GM18907 (cell line): ENCODE measurements around the gene ALDH4A1.
"Not testable (repeated sequence)": the region's sequence is repeated elsewhere in the genome, so short reads cannot be mapped to it uniquely, and the experiment has no call there.

ENCODE experiments used
- ATAC-seq: cut with Tn5 transposase; IDR thresholded peaks from one replicate; pipeline ENCODE4 v1.9.1; 2021; ENCODE audit warnings: mild to moderate bottlenecking, moderate library complexity; ENCODE audit not compliant: unreplicated experiment

The ALDH4A1 gene

GRCh38 chr1:18901147-18901951 lies 1.0 kb downstream of the ALDH4A1 start:
- ATAC-seq: no peak

- ATAC-seq: no peak
Measured at GRCh38 chr1:18900303-18900841, 2.0 kb downstream of the ALDH4A1 start.

GRCh38 chr1:18899363-18900049 lies 2.8 kb downstream of the ALDH4A1 start:
- no peak for ATAC-seq

GRCh38 chr1:18898567-18898966 lies 3.8 kb downstream of the ALDH4A1 start:
- no peak for ATAC-seq

GRCh38 chr1:18895317-18895716 lies 7.0 kb downstream of the ALDH4A1 start:
- no peak for ATAC-seq

- ATAC-seq: no peak
Measured at GRCh38 chr1:18893120-18893519, 9.2 kb downstream of the ALDH4A1 start.

- ATAC-seq: not testable (repeated sequence)
Measured at GRCh38 chr1:18891858-18892257, 10.5 kb downstream of the ALDH4A1 start.

- ATAC-seq: no peak
Measured at GRCh38 chr1:18891426-18891780, 11.0 kb downstream of the ALDH4A1 start.

GRCh38 chr1:18890706-18891425 lies 11.5 kb downstream of the ALDH4A1 start:
- ATAC-seq: no peak

- no peak for ATAC-seq
Measured at GRCh38 chr1:18886003-18886335, 16.4 kb downstream of the ALDH4A1 start.

GRCh38 chr1:18885311-18886002 lies 16.9 kb downstream of the ALDH4A1 start:
- no peak for ATAC-seq

GRCh38 chr1:18884727-18885126 lies 17.6 kb downstream of the ALDH4A1 start:
- no peak for ATAC-seq

GRCh38 chr1:18884419-18884717 lies 18.0 kb downstream of the ALDH4A1 start:
- no peak for ATAC-seq

- no peak for ATAC-seq
Measured at GRCh38 chr1:18883636-18884418, 18.5 kb downstream of the ALDH4A1 start.

GRCh38 chr1:18883079-18883478 lies 19.3 kb downstream of the ALDH4A1 start:
- ATAC-seq: no peak

- no peak for ATAC-seq
Measured at GRCh38 chr1:18882486-18882885, 19.9 kb downstream of the ALDH4A1 start.

- ATAC-seq: no peak
Measured at GRCh38 chr1:18881642-18882431, 20.5 kb downstream of the ALDH4A1 start.

GRCh38 chr1:18881164-18881563 lies 21.2 kb downstream of the ALDH4A1 start:
- ATAC-seq: no peak

- no peak for ATAC-seq
Measured at GRCh38 chr1:18880585-18880984, 21.8 kb downstream of the ALDH4A1 start.
